GM12873 (cell line): ENCODE data around the gene TGFBR3L.

Experiments used
- CTCF ChIP-seq: IDR thresholded peaks from 2 replicates; pipeline ENCODE4 v1.5.1; 2012; ENCODE audit warnings: low read depth, mild to moderate bottlenecking, moderate library complexity, low read length, control low read depth; ENCODE audit not compliant: insufficient read depth; ENCODE audit errors: missing control alignments

TGFBR3L gene

GRCh38 chr19:7895565-7895964 is 19.1 kb upstream of the TGFBR3L start:
- no peak for TF ChIP-seq CTCF

GRCh38 chr19:7897292-7897691 is 17.3 kb upstream of the TGFBR3L start:
- TF ChIP-seq CTCF: no peak

DNA sequence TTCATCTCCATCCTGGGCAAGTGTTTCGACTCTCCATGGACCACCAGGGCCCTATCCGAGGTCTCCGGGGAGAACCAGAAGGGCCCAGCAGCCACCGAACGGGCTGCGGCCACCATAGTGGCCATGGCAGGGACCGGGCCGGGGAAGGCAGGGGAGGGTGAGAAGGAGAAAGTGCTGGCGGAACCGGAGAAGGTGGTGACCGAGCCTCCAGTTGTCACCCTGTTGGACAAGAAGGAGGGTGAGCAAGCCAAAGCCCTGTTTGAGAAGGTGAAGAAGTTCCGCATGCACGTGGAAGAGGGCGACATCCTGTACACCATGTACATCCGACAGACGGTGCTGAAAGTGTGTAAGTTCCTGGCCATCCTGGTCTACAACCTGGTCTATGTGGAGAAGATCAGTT is 15.7 kb upstream of the TGFBR3L start:
- TF ChIP-seq CTCF: no peak

- no peak for TF ChIP-seq CTCF
Observed at GRCh38 chr19:7899751-7900378, 14.8 kb upstream of the TGFBR3L start.

DNA sequence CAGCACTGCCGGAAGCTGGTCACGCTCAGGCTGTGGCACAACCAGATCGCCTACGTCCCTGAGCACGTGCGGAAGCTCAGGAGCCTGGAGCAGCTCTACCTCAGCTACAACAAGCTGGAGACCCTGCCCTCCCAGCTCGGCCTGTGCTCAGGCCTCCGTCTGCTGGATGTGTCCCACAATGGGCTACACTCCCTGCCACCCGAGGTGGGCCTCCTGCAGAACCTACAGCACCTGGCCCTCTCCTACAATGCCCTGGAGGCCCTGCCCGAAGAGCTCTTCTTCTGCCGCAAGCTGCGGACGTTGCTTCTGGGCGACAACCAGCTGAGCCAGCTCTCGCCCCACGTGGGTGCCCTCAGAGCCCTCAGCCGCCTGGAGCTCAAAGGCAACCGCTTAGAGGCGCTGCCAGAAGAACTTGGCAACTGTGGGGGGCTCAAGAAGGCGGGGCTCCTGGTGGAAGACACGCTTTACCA is 14.2 kb upstream of the TGFBR3L start:
- no peak for TF ChIP-seq CTCF

DNA sequence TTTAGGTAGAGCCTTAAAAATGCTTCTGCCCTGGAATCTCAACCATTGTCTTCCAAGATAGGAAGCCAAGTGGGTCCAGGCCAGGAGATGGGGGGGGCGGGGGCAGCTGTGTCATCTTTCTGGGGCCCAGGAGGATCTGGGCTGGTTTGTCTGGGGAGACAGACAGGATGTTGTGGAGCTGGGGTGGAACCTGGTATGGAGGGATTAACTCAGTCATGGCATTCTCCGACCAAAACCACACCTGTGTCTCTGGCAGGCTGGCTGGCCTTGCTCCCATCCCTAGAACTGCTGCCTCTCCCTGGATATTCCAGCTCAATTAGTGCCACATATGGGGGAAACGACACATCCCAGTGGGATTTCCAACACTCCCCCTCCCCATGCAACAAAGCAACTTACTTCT is 13.7 kb upstream of the TGFBR3L start:
- no peak for TF ChIP-seq CTCF

DNA sequence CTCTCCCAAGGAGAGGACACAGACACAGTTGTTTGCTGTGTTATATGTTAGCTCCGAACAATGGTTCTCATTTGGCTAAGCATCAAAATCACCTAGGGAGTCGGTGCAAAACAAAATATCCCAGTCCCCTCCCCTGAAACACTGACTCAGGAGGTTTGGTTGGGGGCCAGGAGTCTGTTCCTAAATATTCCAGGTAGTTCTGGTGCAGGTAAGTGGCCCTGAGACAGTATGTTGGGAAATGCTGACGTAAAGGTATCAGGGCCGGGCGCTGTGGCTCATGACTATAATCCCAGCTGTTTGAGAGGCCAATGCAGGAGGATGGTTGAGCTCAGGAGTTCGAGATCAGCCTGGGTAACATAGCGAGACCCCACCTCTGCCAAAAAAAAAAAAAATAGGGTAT is 13.3 kb upstream of the TGFBR3L start:
- no peak for TF ChIP-seq CTCF
